ENCODE data around the gene PCARE.

DNA sequence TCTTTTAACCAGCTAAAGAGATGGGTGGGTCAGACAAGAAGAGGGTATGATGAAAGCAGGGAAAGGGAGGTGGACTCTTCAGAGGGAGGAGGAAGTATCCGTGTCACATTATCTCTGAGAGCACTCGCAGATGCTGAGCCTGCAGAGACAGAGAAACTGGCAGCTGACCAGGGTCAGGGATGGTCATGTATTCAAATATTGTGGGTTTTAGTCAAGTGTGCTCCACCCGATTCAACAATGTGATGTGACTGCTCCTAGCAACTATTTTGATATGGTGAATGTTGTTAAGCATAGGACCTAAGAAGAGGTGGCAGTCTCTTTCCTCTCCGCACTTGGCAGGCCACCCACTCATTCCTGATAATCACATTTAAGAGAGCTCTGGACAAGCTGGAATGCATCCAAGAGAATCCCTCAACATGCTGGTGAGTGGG, 39.6 kb upstream of the PCARE start:
- TF ChIP-seq CTCF (IDR thresholded peaks at IDR 0.05) (no peak), POLR2A (IDR thresholded peaks at IDR 0.05) (no peak)
